Psoas muscle (tissue), 8 donors: ENCODE results near the gene VILL. TPM values are rescaled to one million over a fixed set of nuclear protein-coding genes. Genes with fewer than 3 reads are reported as not detected.

Experiments
- ATAC-seq, 4 donors: fragments of 200-7000 bp; cut with Tn5 transposase; one replicate each; pipeline ENCODE4 v1.9.1; 2020; ENCODE audit warnings: moderate library complexity in 3 of 4, mild to moderate bottlenecking in 2 of 4
- DNase-seq, 2 donors: peaks; one replicate each; pipeline ENCODE4 v3.0.0-alpha.2; 2020
- H3K27ac ChIP-seq: fragments of 200-600 bp; one replicate; pipeline ENCODE4 v1.8.0; 2022
- H3K27me3 ChIP-seq, 3 donors: fragments of 200-600 bp in 1 of 3; one replicate each; pipeline versions ENCODE4 v1.6.1 to v1.8.0; 2013 to 2022; ENCODE audit warnings: low read length in 2 of 3, mild to moderate bottlenecking in 2 of 3, moderate library complexity in 1 of 3; ENCODE audit not compliant: insufficient read depth in 3 of 3
- H3K36me3 ChIP-seq, 2 donors: fragments of 200-600 bp in 1 of 2; one replicate each; pipeline versions ENCODE4 v1.6.1 to v1.8.0; 2013 to 2022; ENCODE audit warnings: low read depth in 1 of 2, mild to moderate bottlenecking in 1 of 2, moderate library complexity in 1 of 2; ENCODE audit not compliant: insufficient read depth in 1 of 2
- H3K4me1 ChIP-seq: fragments of 200-600 bp; one replicate; pipeline ENCODE4 v1.8.0; 2022
- H3K4me3 ChIP-seq: fragments of 200-600 bp; one replicate; pipeline ENCODE4 v1.8.0; 2022; ENCODE audit warnings: mild to moderate bottlenecking
- H3K9me3 ChIP-seq: fragments of 200-600 bp; one replicate; pipeline ENCODE4 v1.8.0; 2022
- CTCF ChIP-seq: fragments of 200-600 bp; IDR thresholded peaks from one replicate; pipeline ENCODE4 v1.8.0; 2022; ENCODE audit warnings: antibody characterized with exemption
- WGBS, 3 donors: extraction: QIAGEN DNeasy Blood & Tissue Kit; methylation state at CpG; one replicate each; pipeline versions ENCODE4 v1.1.6 to v1.1.7; 2013; 5-methylcytosine and 5-hydroxymethylcytosine counted together
- intact Hi-C, 2 donors: fragments of 100-400 bp; cut with DNase I; formaldehyde crosslinking; loops; one replicate each; pipeline versions ENCODE4 v1.11.0 to v1.14.2; 2022
- polyA plus RNA-seq, 3 donors: library from polyadenylated mRNA; stranded (reverse); fragments of 200-250 nt; gene quantifications; one replicate each; pipeline ENCODE4 v1.2.3, GENCODE V29; 2013
- total RNA-seq, 4 donors: library from RNA; stranded (reverse); fragmentation: NEBNext Ultra II Directional in 2 of 4; extraction: Animal tissue kit (Norgen Biotek cat#: 25700) in 2 of 4; gene quantifications; one replicate each; pipeline versions ENCODE4 v1.2.1 to v1.2.4, GENCODE V29; 2021 to 2023
- donor health status: healthy with polysubstance abuse.
- donor health status: DM: no; HTN: no; CAD: no; lungs with moderate emphysema.
- donor health status: Bipolar disorder and iron deficiency.
- donor health status: healthy.
- donor health status: DM: yes; HTN: yes; CAD: no.
- donor health status: DM: no; HTN: no; CAD: no.
- donor health status: DM: no; HTN: no; CAD: no.
- donor health status: DM: yes; HTN: yes; CAD: no.

VILL gene
- total and polyA plus RNA-seq, 7 donors, result 0.65 to 2.1 (median 0.92) TPM

- Histone ChIP-seq H3K9me3 (no peaks in the 10 kb centered on the region), H3K4me1 (no peaks in the 10 kb centered on the region), H3K36me3 (no peaks in the 10 kb centered on the region), H3K4me3 (no peak overlapping the region), H3K27ac (no peak overlapping the region), H3K27me3 (peaks cover 0 to 22% (median 0%) of the 10 kb centered on the region in 3 donors)
- intact Hi-C loops, result no loop called here
- 87 to 94% (median 92%) methylated on average over 5 of the region's 5 CpGs for WGBS, 3 donors
- no peak for TF ChIP-seq CTCF
- ATAC-seq (no peak), DNase-seq (no peak)
Measured at GRCh38 chr3:38040401-38040800, 49.8 kb downstream of the VILL start.

- ATAC-seq (no peak), DNase-seq (no peak)
- no peak for TF ChIP-seq CTCF
- no peak overlapping the region for H3K27ac ChIP-seq
- H3K27me3 ChIP-seq, result peaks cover 0 to 22% (median 1%) of the 10 kb centered on the region in 3 donors
- no peaks in the 10 kb centered on the region for H3K9me3 ChIP-seq
- no peaks in the 10 kb centered on the region for H3K36me3 ChIP-seq
- intact Hi-C loops, result loop anchor here in 1 of 2 donors (2.0 kb wide), 1 partner anchor 335 kb away; no protein-coding TSS in a partner anchor
- 82 to 87% (median 86%) methylated on average over 4 of the region's 4 CpGs for WGBS, 3 donors
- H3K4me1 ChIP-seq, result no peaks in the 10 kb centered on the region
- no peak overlapping the region for H3K4me3 ChIP-seq
Measured at GRCh38 chr3:38043486-38043885, 52.9 kb downstream of the VILL start.

GRCh38 chr3:38046027-38046426, 55.4 kb downstream of the VILL start:
- H3K36me3 ChIP-seq, result no peaks in the 10 kb centered on the region
- intact Hi-C loops, result no loop called here
- no peaks in the 10 kb centered on the region for H3K9me3 ChIP-seq
- no peak overlapping the region for H3K4me3 ChIP-seq
- no peaks in the 10 kb centered on the region for H3K4me1 ChIP-seq
- H3K27ac ChIP-seq, result no peak overlapping the region
- WGBS, 3 donors, result 88 to 93% (median 93%) methylated on average over 4 of the region's 4 CpGs
- H3K27me3 ChIP-seq, result peaks cover 0 to 2% (median 1%) of the 10 kb centered on the region in 3 donors
- ATAC-seq, result no peak
- no peak for TF ChIP-seq CTCF
- DNase-seq, result no peak

- WGBS, 3 donors, result 81 to 92% (median 85%) methylated on average over 2 of the region's 2 CpGs
- no peak for TF ChIP-seq CTCF
- Histone ChIP-seq H3K27me3 (peaks cover 0 to 1% (median 0%) of the 10 kb centered on the region in 3 donors), H3K4me3 (no peak overlapping the region), H3K9me3 (no peaks in the 10 kb centered on the region), H3K4me1 (no peaks in the 10 kb centered on the region), H3K27ac (no peak overlapping the region), H3K36me3 (no peaks in the 10 kb centered on the region)
- intact Hi-C loops, result no loop called here
- ATAC-seq, result no peak
- DNase-seq, result no peak
Measured at GRCh38 chr3:38046821-38047220, 56.2 kb downstream of the VILL start.

- DNase-seq (no peak), ATAC-seq (no peak)
- Histone ChIP-seq H3K27me3 (peaks cover 0 to 1% (median 0%) of the 10 kb centered on the region in 3 donors), H3K4me1 (no peaks in the 10 kb centered on the region), H3K9me3 (no peaks in the 10 kb centered on the region), H3K27ac (no peak overlapping the region), H3K4me3 (no peak overlapping the region), H3K36me3 (no peaks in the 10 kb centered on the region)
- intact Hi-C loops, result no loop called here
- TF ChIP-seq CTCF, result no peak
- WGBS, 3 donors, result 56 to 70% (median 69%) methylated on average over 2 of the region's 2 CpGs
Measured at GRCh38 chr3:38047896-38048295, 57.3 kb downstream of the VILL start.
